Measurements from ENCODE around the gene FUT8. TPM values are rescaled to one million over a fixed set of nuclear protein-coding genes. Genes with fewer than 3 reads are reported as not detected.

The FUT8 gene
- total RNA-seq, 1 donor, result 32.1 TPM

DNA sequence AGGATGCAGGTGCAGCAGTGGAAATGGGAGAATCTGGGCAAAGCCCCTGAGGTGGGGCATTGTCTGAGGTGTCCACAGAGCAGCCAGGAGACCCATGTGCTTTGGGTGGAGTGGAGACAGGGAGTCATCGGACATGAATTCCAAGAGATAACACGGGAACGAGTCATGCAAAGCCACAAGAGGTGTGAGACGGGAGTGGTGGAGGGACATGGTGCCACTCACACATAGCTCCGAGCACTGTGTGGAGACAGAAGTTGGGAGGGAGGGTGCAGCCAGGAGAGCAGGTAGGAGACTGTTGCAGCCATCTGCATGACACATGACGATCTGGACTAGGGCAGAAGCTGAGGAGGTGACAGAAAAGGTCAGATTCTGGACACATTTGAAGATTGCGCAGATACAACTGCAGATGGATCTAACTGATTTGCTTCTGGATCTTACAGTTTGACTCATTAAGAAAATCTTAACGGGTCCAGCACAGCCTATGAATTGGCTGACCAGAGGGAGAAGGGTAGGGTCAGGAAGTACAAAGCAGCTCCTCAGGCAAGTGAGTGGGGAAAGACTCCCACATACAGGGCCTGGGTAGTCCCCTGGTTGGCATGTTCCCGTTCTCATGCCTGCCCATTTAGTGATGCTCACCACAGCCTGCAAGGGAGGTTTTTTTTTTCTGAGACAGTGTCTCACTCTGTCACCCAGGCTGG is 379.8 kb downstream of the FUT8 start:
- Histone ChIP-seq H3K9me3 (ENCODE audit: low read depth, low read length) (no peaks in the 10 kb centered on the region), H3K4me1 (ENCODE audit: insufficient read depth, low read length) (no peaks in the 10 kb centered on the region), H3K4me3 (ENCODE audit: low read length) (no peak overlapping the region), H3K27me3 (ENCODE audit: insufficient read depth, low read length) (no peaks in the 10 kb centered on the region)
